GM20000 (cell line): ENCODE data around the gene MGAT4B.

Experiments used
- DNase-seq: peaks from one replicate; pipeline ENCODE4 v3.0.0; 2012; ENCODE audit warnings: low spot score
- CTCF ChIP-seq: IDR thresholded peaks from 2 replicates; pipeline ENCODE4 v1.5.1; 2012; ENCODE audit warnings: mild to moderate bottlenecking, control low read depth; ENCODE audit errors: extremely low read depth, missing control alignments

The MGAT4B gene

GRCh38 chr5:179830818-179831468, 24.3 kb upstream of the MGAT4B start:
- no peak for TF ChIP-seq CTCF
- DNase-seq, result no peak

GRCh38 chr5:179829732-179830435, 23.2 kb upstream of the MGAT4B start:
- DNase-seq, result no peak
- no peak for TF ChIP-seq CTCF

GRCh38 chr5:179828756-179829421, 22.2 kb upstream of the MGAT4B start:
- TF ChIP-seq CTCF, result no peak
- no peak for DNase-seq

GRCh38 chr5:179827680-179828079, 21.0 kb upstream of the MGAT4B start:
- DNase-seq, result no peak
- TF ChIP-seq CTCF, result no peak

GRCh38 chr5:179825655-179826182, 19.1 kb upstream of the MGAT4B start:
- no peak for TF ChIP-seq CTCF

GRCh38 chr5:179824745-179825112, 18.1 kb upstream of the MGAT4B start:
- DNase-seq, result no peak
- TF ChIP-seq CTCF, result no peak

More at GRCh38 chr5:179825655-179826182, 19.1 kb upstream of the MGAT4B start:
- DNase-seq, result no peak
